BJ (cell line): ENCODE results near the gene NABP2. TPM values are rescaled to one million over a fixed set of nuclear protein-coding genes. Genes with fewer than 3 reads are reported as not detected.
"Not testable (repeated sequence)": the region's sequence is repeated elsewhere in the genome, so short reads cannot be mapped to it uniquely, and the experiment has no call there.

Experiments
- CTCF ChIA-PET: fragments of 350-600 bp; formaldehyde crosslinking; extraction: SDS; loops from one replicate; lab custom pipeline; 2021; ENCODE audit warnings: antibody characterized with exemption, inconsistent platforms; lab: Yijun Ruan, JAX
- POLR2A ChIA-PET: fragments of 300-600 bp; sonication (Branson Sonifier 250); formaldehyde crosslinking; extraction: SDS; loops from one replicate; lab custom pipeline; 2021; ENCODE audit warnings: antibody characterized with exemption; lab: Charles Lee
- DNase-seq: peaks from one replicate; pipeline ENCODE4 v3.0.0-alpha.2; 2011; ENCODE audit warnings: low read depth
- H3K27me3 ChIP-seq: 2 replicates; pipeline ENCODE4 v1.6.0; 2011; ENCODE audit warnings: low read length; ENCODE audit not compliant: control insufficient read depth, insufficient read depth
- H3K36me3 ChIP-seq: 2 replicates; pipeline ENCODE4 v1.5.1; 2011; ENCODE audit warnings: low read length; ENCODE audit not compliant: control insufficient read depth, insufficient read depth
- H3K4me3 ChIP-seq: 2 replicates; pipeline ENCODE4 v1.5.1; 2011; ENCODE audit warnings: low read depth, mild to moderate bottlenecking, control low read depth, low read length
- CTCF ChIP-seq: IDR thresholded peaks from 2 replicates; pipeline ENCODE4 v1.5.1; 2011; ENCODE audit warnings: low read depth, mild to moderate bottlenecking, control low read depth, inconsistent platforms, low read length, moderate library complexity; ENCODE audit not compliant: insufficient read depth
- polyA plus RNA-seq: library from polyadenylated mRNA; depleted of rRNA; stranded (reverse); fragments of >200 nt; gene quantifications from 2 replicates; pipeline ENCODE4 v1.2.3, GENCODE V29; 2011

Gene NABP2
- polyA plus RNA-seq, 1 experiment: 52.0 TPM

- peak; percentile 82 for TF ChIP-seq CTCF
- ChIA-PET POLR2A (interaction anchor here (0.6 to 1.2 kb wide), 2 partner anchors 8 to 148 kb away, joined by 4 to 5 read pairs; partner anchors contain the start of gene ANKRD52), CTCF (interaction anchor here (0.6 to 4.4 kb wide), 13 partner anchors 9 to 148 kb away, joined by 3 to 24 read pairs (median 4); partner anchors contain the start of genes ANKRD52, CNPY2, CS and RNF41)
- Histone ChIP-seq H3K4me3 (peak within 1 kb of the TSS; percentile 78), H3K27me3 (no peaks in the 10 kb centered on the region), H3K36me3 (0 out of 2 replicates have a peak, but pooled peaks cover 1% of the 10 kb centered on the region)
- peak; percentile 41 for DNase-seq
Observed at GRCh38 chr12:56266693-56267442, 42.7 kb downstream of the NABP2 start, which contains the start of gene COQ10A. TSS of gene COQ10A (plus strand) at chr12:56266942. CDS start at chr12:56267119, 177 bp downstream.

- ChIA-PET CTCF (interaction anchor here (0.6 to 4.4 kb wide), 10 partner anchors 8 to 149 kb away, joined by 3 to 24 read pairs (median 4); partner anchors contain the start of genes ANKRD52, CS, RNF41 and ZC3H10), POLR2A (interaction anchor here (1.2 kb wide), 1 partner anchor 9 kb away, joined by 5 read pairs; the partner anchor contains the start of gene ANKRD52)
- H3K4me3 ChIP-seq: peak overlapping the region; percentile 78
- TF ChIP-seq CTCF: no peak
- no peak for DNase-seq
- H3K27me3 ChIP-seq: no peaks in the 10 kb centered on the region
- peaks cover 1% of the 10 kb centered on the region; the same call in 1 of the 2 replicates for H3K36me3 ChIP-seq
Observed at GRCh38 chr12:56267443-56268071, 43.4 kb downstream of the NABP2 start.

GRCh38 chr12:56271031-56271430, 46.9 kb downstream of the NABP2 start:
- POLR2A ChIA-PET: no interaction called here
- CTCF ChIA-PET: interaction anchor here (1.0 to 3.6 kb wide), 6 partner anchors 8 to 225 kb away, joined by 3 to 13 read pairs (median 4); partner anchors contain the start of genes RNF41 and SMARCC2
- peak; percentile 68 for TF ChIP-seq CTCF

GRCh38 chr12:56272468-56272867, 48.3 kb downstream of the NABP2 start:
- CTCF ChIA-PET: interaction anchor here (0.9 to 1.7 kb wide), 2 partner anchors 14 to 80 kb away, joined by 3 to 6 read pairs; partner anchors contain the start of gene ANKRD52
- peaks cover 11% of the 10 kb centered on the region for H3K36me3 ChIP-seq
- H3K27me3 ChIP-seq, POLR2A ChIA-PET, H3K4me3 ChIP-seq, DNase-seq: not testable (repeated sequence)

More at GRCh38 chr12:56271031-56271430, 46.9 kb downstream of the NABP2 start:
- Histone ChIP-seq H3K36me3 (peaks cover 11% of the 10 kb centered on the region), H3K27me3 (no peaks in the 10 kb centered on the region), H3K4me3 (no peak overlapping the region)
- DNase-seq: no peak

GRCh38 chr12:56274299-56274698, 50.2 kb downstream of the NABP2 start:
- Histone ChIP-seq H3K27me3 (no peaks in the 10 kb centered on the region), H3K4me3 (no peak overlapping the region), H3K36me3 (peaks cover 12% of the 10 kb centered on the region)
- no peak for DNase-seq
- no peak for TF ChIP-seq CTCF
- POLR2A ChIA-PET: no interaction called here
- CTCF ChIA-PET: interaction anchor here (0.8 kb wide), 1 partner anchor 52 kb away, joined by 3 read pairs; no protein-coding TSS in a partner anchor
